Measurements from ENCODE around the gene REEP1. TPM values are rescaled to one million over a fixed set of nuclear protein-coding genes. Genes with fewer than 3 reads are reported as not detected.

REEP1 gene
- total and polyA plus RNA-seq, 9 of the 15 experiments (the other 6 are each of a cell fraction or from before 2014, with no cell fraction given) = 0.11 to 0.67 (median 0.13) TPM

GRCh38 chr2:86213699-86214502, 123.5 kb downstream of the REEP1 start (continued):
- no peak for TF ChIP-seq STAT6 (CRISPR knock-in tag; IDR thresholded peaks at IDR 0.05)
- TF ChIP-seq BCOR (IDR thresholded peaks at IDR 0.05) = peak; percentile 50; the same call in 1 of the 2 replicates
- 0 out of 4 replicates have a peak, but pooled peaks of 1 of the 2 experiments have one; percentile 28 for TF ChIP-seq NONO (IDR thresholded peaks at IDR 0.05; ENCODE audit: low read depth in 2 of 2, low read length in 1 of 2)
- no peak for TF ChIP-seq KLF10 (CRISPR knock-in tag; IDR thresholded peaks at IDR 0.05)
- peak; percentile 75; the same call in 1 of the 2 replicates for TF ChIP-seq SMAD3 (CRISPR knock-in tag; conservative IDR thresholded peaks at IDR 0.05)
- TF ChIP-seq AFF4 (CRISPR knock-in tag; IDR thresholded peaks at IDR 0.05) = no peak
- peak; percentile 88 for TF ChIP-seq NBN (IDR thresholded peaks at IDR 0.05; ENCODE audit: low read depth)
- TF ChIP-seq SMARCC2 (IDR thresholded peaks at IDR 0.05; ENCODE audit: low read depth) = peak; percentile 93
- peak; percentile 63; the same call in 1 of the 2 replicates for TF ChIP-seq ADNP (tag; IDR thresholded peaks at IDR 0.05)
- TF ChIP-seq PML (IDR thresholded peaks at IDR 0.05; ENCODE audit: low read length) = peak; percentile 97
- TF ChIP-seq JUND (IDR thresholded peaks at IDR 0.05; ENCODE audit: borderline replicate concordance, low read depth, low read length) = peak; percentile 82
- TF ChIP-seq JUND (tag; IDR thresholded peaks at IDR 0.05; ENCODE audit: borderline replicate concordance, low read depth, low read length) = peak; percentile 48; the same call in 2 of the 3 replicates
- TF ChIP-seq HDGF (IDR thresholded peaks at IDR 0.05) = no peak
- TF ChIP-seq TEAD1 (CRISPR knock-in tag; IDR thresholded peaks at IDR 0.05) = peak in 1 of 2 experiments; percentile 75; a peak in 1 of 4 replicates
- TF ChIP-seq PCBP2 (IDR thresholded peaks at IDR 0.05; ENCODE audit: low read depth, low read length, poor library complexity, severe bottlenecking) = no peak
- TF ChIP-seq KHSRP (IDR thresholded peaks at IDR 0.05) = peak; percentile 73
- peak; percentile 97 for TF ChIP-seq MTA2 (IDR thresholded peaks at IDR 0.05; ENCODE audit: low read depth)
- TF ChIP-seq RNF219 (CRISPR knock-in tag; IDR thresholded peaks at IDR 0.05) = no peak
- no peak for TF ChIP-seq KDM2B (CRISPR knock-in tag; IDR thresholded peaks at IDR 0.05)
- no peak for TF ChIP-seq PHTF2 (CRISPR knock-in tag; IDR thresholded peaks at IDR 0.05)
- no peak for TF ChIP-seq PHF20 (IDR thresholded peaks at IDR 0.05; ENCODE audit: partially characterized antibody)
